GM18520 (cell line): ENCODE measurements around the gene PLXNB2.

Experiments
- ATAC-seq: cut with Tn5 transposase; IDR thresholded peaks from one replicate; pipeline ENCODE4 v1.9.1; 2021; ENCODE audit not compliant: unreplicated experiment

PLXNB2 gene

DNA sequence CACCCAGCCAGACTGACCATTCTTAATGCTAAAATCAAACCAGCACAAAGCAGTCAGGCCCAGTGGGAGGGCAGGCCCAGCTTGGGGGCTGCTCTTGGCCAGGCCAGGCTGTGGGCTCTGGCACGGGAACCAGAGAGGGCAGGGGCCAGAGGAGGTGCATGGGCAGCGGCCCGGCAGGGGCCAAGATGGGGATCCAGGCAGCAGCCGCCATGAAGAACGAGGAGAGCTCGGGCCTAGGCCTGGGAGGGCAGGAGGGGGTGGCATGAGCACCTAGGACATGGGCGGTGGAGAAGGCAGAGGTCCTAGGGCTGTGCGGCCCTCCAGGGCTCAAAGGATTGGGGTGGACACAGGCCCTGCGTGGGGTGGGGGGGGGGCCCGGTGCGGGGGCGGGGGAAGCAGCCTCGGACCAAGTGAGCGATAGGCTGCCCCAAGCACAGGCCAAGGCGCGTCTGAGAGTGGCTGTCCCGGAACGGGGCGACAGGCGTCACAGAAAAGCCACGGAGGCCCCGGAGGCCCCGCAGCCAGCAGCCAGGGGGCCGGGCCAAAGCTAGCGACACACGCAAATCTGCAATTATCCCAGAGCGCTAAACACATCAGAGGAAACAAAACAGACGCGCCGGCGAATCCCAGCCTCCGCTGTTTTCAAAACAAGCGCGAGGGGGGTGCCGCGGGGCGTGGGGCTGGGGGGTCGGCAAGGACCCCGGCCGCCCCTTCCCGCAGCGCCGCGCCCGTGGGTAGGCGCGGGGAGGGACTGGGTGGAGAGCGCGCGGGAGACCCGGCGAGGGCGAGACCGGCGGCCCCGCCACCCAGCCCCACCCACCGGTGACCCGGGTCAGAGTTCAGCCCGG, 8.3 kb downstream of the PLXNB2 start:
- no peak for ATAC-seq

DNA sequence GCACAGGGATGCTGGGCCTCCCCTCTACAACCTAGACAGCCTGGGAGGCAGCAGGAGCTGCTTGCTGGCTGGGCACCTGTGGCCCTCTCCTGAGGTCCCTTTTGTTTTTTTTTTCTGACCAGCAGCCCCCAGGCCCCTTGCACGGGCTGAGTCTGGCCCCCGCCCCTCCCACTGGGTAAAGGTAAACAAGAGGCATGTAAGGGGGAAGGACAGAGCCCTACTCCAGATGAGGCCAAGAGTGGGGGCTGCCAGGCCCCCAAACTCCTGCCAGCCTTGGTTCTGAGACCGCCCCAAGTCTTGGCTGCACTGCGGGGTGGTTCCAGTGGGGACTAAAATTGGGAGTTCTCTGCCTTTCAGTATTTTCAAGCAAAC, 9.2 kb downstream of the PLXNB2 start:
- no peak for ATAC-seq

DNA sequence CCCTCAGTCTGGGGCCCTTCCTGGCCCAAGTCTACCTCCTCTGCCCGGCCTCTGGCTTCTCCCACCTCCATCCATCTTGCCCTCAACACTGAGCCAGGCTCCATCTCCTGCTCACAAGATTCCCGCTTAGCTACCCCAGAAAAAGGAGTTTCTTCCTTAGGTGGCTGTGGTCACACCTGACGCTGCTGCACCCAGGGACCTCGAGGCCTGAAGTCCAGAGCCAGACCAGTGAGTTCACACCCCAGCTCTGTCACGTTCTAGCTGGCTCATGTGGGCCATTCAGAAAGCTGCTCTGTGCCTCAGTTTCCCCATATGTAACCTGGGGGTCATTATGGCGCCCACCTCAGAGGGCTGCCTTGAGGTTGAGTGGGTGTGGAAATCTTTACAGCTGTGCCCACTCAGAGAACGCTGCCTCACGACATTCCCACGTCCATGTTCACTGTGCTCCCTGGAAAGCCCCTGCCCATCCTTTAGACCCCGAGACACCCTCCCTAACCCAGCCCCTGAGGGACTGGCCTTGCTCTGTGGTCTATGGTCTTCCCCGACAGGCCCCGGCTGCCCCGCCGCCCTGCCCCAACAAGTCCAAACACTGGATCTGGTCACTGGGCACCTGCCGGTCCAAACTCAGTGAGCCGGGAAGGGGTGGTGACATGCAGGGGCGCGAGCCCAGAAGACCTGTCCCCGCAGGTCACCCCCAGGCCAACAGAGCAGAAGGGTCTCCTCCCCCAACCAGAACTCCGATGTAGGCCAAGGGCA, 9.8 kb downstream of the PLXNB2 start:
- no peak for ATAC-seq

DNA sequence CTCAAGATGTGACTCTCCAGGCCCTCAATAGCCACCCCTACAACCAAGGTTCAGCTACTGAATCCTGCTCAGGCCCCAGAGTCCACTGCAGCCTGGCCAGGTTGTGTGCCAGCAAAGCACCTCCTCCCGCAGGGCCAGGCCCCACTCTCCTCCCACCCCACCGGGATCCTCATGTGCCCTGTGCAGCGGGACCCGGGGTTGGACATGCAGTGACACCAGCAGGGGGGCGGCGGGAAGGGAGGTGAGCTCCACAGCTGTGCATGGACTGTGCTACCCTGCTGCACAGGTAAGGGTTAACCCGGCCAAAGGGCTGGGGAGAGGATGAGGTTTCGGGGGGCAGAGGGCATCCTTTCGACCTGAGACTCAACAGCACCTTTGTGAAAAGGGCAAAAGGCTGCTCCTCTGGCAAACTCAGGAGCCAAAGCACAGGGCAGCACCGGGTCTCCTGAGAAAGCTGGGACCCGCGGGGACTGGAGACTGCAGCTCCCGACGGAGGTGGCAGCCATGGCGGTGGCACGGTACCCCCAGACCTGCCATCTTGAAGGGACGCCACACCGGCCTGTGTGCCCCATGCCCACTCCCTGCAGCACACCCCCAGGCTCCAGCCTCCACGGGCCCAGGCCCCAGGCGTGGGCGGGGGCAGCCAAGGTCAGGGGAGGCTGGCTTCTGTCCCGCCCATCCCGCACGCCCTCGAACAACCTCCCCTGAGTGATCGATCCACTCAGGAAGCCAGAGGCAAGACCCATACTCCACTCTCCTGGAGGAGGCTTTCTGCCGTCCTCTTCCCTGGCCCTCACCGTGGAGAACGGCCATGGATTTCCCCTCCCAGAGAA, 10.6 kb downstream of the PLXNB2 start:
- no peak for ATAC-seq

DNA sequence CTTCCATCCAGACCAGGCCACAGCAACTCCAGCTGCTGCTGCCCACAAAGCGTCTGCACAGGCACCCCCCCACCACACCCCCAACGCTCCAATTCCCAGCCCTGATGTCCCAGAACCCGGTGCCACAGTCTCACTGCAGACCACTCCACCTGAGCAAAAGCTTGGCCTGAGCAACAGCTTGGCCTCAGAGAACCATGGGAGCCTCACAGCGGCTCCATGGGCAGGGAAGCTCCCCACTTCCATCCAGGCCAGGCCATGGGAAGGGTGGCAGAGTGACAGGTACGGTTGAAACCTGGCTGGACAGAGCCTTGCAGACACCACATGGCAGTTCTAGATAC, 13.2 kb downstream of the PLXNB2 start:
- ATAC-seq: no peak

DNA sequence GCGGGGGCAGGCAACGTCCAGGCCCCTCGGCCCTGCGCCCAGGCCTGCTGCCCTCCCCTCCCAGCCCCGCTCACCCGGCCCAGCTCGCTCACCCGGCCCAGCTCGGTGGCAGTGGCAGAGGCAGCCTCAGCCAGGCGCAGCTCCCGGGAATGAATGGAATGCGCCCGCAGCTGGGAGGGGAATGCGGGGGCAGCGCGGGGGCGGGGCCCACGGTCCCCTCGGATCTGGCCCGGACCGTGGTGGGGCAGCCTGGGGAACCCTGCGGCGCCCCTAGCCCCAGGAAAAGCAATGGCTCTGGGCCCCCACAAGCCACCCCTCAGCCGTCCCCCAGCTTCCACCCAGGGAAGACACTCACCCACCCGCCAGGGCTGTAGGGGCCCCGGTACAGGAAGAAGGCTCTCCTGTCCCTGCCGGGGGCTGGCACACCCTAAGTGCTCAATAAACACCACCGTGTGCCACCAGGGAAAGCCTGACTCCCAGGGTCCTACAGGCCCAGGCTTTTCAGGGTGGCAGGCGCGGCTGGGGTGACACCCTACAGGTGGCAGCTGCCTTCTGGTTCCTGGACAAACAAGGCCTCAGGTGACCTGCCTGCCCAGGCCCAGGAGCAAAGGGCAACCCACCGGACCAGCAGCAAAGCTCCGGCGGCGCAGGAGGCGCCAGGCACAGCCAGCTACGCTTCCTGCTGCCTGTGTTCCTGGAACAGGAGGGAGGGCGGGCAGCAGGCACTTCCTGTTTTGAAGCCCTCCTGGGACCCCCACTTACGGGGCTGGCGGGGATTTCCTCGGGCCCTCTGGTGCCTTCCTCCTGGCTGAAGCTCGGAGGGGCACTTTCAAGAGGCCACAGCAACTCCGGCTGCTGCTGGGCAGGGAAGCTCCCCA, 13.8 kb downstream of the PLXNB2 start:
- no peak for ATAC-seq

DNA sequence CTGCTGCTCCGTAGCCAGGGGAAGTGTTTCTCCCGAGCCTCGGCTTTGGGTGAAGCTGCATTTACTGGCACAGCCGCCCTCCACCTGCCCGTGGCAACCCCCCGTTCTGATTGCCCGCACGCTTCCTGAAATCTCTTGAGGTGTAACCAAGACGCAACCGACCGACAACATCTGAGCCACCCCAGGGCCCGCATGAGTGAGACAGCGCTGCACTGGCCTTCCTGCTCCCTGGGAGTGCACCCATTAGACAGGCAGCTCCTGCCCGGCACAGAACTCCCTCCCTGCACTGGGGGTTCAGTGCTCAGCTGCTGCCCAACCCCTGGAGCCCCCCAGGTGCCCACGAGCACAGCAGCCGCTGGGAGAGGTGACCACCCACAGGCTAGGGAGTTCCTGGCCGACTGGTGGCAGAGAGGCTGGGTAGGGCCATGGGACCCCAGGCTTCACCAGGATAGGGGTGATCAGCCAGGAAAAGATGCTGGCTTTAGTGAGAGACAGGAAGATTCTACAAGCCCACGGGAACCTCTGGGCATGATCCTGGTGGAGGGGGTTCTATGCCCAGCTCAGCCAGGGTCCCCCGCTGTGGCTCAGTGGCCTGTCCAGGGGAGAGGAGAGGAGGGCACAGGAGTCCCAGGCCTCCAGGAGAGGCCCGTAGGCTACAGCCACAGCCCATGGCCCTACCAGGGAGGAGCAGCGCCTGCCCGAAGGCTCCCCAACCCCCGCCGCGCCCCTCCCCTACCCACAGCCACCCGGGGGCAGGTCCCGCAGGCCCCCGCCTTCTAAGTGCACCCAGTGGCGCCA, 14.6 kb downstream of the PLXNB2 start:
- ATAC-seq: no peak

DNA sequence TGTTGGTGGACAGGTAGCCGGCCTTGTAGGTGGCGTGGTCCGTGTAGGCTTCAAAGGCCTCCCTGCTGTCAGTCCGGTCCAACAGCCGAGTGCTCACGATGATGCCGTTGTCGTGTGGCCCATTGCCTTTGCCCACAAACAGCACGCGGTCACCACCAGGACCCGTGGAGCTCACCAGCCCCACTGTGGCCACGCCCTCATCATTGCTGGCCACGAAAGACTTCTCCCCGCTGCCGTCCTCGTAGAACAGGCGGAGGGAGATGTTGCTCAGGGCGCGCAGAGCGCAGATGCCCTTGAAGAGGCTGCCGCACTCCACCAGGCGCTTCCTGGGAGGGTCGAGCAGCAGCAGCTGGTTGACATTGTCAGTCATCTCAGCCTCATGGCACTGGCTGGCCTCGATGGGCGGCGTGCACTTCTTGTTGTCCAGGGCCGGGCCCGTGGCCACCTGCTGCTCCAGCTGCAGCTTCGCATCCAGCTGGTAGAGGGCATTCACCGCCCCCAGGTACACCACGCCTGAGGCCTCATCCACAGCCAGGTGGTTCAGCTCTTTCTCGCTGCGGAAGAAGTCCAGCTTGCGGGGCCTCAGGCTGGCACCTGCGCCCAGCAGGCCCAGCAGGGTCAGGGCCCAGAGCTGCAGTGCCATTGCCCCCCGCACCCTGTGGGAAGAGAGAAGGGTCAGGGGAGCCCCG, 17.4 kb downstream of the PLXNB2 start:
- ATAC-seq: no peak

DNA sequence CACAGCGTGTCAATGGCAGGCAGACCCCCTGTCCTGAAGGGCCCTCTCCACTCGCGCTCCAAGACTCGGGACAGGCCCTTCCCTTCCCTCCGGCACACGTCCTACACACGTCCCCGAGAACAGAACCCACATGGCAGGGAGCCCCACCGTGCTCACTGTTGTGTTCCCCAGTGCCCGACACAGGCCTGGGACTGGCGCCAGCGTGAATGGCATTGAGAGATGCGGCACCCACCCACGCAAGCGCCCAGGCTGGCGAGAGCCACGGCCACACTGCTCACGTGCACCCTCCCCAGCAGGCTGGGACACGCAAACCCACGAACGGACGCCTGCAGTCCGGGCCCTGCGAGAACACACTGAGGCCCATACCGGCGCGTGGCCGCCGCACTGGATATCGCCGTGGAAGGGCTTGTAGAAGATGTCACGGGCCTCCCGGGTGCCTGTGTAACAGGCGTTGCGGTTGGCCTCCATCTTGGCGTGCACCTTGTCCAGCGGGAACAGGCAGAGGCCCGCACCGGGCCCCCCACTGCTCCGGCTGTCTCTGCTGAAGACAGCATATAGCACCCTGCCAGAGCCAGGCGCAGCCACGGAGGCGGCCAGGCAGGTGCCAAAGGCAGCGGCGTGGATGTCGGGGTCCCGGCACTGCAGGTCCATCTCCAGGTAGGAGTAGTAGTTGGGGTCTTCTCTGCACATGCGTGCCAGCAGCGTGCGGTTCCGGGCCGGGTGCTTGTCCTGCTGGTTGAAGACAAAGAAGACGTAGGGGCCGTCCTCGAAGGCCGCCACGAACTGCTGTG, 18.1 kb downstream of the PLXNB2 start:
- ATAC-seq: no peak

DNA sequence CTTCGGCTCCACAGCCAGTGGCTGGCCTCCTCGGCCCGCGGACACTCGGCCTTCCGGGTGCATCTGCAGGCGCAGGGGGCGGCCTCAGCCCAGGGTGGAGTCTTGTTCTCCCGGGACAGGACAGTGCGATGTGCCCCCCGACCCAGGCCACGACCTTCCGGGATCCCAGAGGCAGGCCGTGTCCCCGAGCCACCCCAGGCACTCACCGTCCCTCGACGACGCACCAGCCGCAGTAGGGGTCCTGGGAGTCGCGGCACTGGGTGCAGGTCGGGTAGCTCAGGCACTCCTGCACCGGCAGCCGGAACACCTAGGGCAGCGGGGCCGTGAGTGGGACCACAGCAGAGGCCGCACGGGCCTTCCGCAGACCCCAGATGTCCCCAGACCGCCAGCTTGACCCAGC, 19.7 kb downstream of the PLXNB2 start:
- ATAC-seq: no peak

DNA sequence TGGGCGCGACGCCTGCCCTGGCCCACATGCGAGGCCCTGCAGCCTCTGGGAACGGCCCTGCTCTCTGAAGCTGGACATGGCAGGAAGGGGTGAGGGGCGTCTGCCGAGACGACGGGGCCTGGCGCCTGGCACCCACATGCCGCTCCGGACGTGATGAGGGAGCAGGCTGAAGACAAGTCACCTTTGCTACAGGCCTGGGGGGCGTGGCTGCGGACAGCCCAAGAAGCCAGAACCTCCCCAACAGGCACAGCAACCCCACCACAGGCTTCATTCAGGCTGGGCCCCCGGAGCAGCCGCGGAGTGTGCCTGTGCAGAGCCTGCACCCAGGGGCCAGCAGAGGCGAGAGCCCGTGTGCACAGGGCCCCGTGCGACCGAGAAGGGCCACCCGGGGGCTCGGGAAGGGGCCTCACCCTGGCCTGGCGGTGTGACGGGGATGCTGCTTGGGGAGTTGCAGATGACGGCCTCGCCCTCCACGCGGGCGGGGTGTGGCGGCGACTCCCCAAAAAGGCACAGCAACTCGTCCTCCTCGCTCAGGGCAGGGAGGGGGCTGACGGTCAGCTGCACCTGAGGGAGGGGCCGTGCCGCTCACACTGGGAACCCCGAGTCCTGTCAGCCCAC, 20.6 kb downstream of the PLXNB2 start:
- no peak for ATAC-seq

DNA sequence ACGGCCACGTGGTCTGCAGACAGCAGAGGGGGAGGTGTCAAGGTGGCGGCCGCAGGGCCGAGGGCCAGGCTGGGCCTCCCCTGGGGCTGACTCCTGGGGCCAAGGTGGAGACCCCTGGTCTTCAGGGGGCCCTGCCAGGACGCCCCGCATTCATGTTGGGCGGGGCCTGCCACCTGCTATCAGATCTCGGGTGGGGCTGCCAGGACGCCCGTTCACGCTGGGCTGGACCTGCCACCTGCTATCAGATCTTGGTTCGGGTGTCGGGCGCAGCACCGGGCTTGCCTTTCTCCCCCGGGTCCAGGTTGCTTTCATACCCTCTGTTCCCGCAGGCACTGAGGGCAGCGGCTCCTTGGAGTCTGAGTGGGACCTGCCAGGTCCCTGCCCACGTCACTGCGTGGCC, 21.2 kb downstream of the PLXNB2 start:
- ATAC-seq: no peak

DNA sequence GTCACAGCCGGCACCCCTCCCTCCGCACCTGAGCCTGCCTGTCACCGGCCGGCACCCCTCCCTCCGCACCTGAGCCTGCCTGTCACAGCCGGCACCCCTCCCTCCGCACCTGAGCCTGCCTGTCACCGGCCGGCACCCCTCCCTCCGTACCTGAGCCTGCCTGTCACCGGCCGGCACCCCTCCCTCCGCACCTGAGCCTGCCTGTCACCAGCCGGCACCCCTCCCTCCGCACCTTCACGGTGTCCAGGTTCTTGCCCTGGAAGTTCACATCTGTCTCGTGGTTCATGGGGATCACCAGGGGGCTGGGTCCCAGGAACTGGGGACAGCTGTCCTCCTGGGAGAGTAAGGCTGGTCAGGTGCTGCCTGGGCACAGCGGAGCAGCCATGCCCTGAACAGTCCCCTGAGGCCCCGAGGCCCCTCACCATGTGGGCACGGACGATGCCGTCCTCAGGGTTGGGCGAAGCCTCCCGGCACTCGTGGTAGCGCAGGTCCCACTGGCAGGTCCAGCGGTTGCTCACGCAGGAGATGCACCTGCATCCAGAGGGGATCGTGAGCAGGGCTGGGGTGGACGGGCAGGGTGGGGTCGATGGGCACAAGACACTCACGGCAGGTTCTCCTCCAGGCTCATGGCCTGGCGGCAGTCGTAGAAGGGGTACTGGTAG, 21.7 kb downstream of the PLXNB2 start:
- ATAC-seq: no peak

DNA sequence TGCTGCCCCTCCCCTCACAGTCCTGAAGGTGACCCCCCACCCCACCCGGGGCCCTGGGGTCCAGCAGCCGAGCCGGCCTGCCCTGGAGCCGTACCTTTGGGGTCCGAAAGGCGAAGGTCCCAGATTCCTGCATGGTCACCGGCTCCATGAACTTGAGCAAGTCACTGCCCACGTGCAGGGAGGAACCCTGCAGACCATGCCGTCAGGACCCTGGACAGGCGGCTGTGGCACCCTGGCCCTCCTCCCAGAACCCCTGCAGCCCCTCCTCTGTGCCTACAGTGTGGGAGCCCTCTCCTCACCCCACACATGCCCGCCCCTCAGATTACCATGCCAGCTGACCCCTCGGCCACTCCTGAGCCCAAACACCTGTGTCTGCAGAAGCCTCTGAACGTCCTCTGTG, 23.0 kb downstream of the PLXNB2 start:
- ATAC-seq: no peak

DNA sequence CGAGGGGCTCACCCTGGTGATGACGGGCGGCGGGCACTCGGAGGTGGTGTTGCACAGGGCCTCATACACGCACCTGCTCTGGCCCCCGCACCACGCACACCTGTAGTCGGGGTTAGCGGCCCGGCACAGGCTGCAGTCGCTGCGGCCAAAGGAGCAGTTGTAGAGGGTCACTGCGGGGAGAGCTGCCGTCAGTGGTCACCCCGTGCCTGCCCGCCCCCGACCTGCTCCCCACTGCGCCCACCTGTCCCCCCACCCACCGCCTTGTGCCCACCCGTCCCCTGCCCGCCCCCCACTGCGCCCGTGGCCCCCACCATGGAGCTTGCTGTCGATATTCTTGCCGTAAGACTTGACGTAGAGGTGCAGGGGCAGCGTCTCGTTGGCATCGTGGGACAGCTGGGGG, 23.6 kb downstream of the PLXNB2 start:
- ATAC-seq: no peak

DNA sequence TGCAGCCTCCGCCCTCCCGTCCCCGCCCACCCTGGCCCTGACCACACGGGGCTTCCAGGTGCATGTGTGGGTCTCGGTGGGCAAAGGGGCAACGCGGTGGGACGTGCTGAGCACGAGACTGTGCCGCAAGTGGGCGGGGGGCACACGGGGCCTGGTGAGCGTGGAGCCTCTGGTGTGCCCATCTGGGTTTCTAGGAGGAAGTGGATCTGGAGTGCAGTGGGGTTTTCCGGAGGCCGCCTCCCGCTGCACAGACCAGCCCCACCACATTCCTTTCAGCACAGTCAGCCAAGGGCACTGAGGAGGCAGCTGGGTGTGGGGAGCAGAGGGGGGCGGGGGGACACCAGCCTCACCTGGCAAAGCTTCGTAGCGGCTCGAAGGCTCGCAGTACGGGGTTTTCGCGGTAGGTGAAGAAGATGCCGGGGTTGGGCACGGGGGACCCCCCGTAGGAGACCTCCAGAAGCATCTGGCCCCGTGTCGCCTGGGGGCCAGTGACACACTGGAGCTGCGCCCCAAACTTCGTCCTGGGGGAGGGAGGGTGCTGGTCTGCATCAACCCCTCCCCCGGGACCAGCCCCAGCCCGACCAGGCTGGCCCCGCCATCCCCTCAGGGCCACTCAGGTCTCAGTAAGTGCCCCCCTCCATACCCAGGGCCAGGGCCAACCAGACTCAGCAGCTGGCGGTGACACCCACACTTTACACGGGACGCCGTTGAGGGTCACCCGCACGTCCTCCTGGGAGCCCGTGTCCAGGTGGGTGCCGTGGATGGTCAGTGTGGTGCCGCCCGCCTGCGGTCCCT, 24.9 kb downstream of the PLXNB2 start:
- ATAC-seq: no peak

DNA sequence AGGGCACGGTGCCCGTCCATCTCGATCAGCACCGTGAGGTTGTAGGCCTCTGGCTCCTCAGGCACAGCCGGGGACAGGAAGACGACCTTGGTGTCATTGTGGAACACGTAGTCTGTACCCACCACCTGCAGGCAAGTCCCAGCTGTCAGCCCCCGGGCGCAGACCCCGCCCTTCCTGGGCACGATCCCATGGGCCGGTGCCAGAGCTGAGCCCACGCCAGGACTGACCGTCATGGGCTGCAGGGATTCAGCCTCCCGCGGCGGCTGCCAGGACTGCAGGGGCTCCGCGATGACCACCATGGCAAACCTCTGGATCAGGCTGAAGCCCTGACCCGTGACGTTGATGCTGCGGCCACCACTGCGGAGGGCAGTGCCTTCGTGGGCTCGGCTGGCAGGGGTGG, 25.5 kb downstream of the PLXNB2 start:
- ATAC-seq: no peak
